Stimulated activated naive CD8-positive, alpha-beta T cell treated with anti-CD3 and anti-CD28 coated beads, Interleukin-15, amount 100 ng/mL, for 72 hours (primary cell): Measurements from ENCODE around the gene MKX.
A peak's percentile ranks its signal among the peaks of the same experiment; 100 is the strongest.

Experiments used
- ATAC-seq: fragments of 150-1000 bp; cut with Tn5 transposase; 2 replicates; pipeline ENCODE4 v1.10.0; 2021; ENCODE audit warnings: mild to moderate bottlenecking, moderate library complexity
- DNase-seq, 2 donors: peaks; one replicate each; pipeline ENCODE4 v3.0.0; 2021 to 2022
- H3K27ac Mint-ChIP-seq, 2 donors: one replicate each; pipeline ENCODE4 v1.8.0; 2022; ENCODE audit warnings: mild to moderate bottlenecking in 2 of 2, mixed read lengths in 2 of 2, moderate library complexity in 2 of 2
- H3K27me3 Mint-ChIP-seq: one replicate; pipeline ENCODE4 v1.8.0; 2022; ENCODE audit warnings: mixed read lengths
- H3K4me1 Mint-ChIP-seq: one replicate; pipeline ENCODE4 v1.8.0; 2022; ENCODE audit warnings: mild to moderate bottlenecking, mixed read lengths
- H3K4me3 Mint-ChIP-seq, 2 donors: one replicate each; pipeline ENCODE4 v1.8.0; 2022; ENCODE audit warnings: mild to moderate bottlenecking in 2 of 2, mixed read lengths in 2 of 2, moderate library complexity in 1 of 2
- H3K9me3 Mint-ChIP-seq, 2 donors: one replicate each; pipeline ENCODE4 v1.8.0; 2022; ENCODE audit warnings: mixed read lengths in 2 of 2

The MKX gene

GRCh38 chr10:27745732-27746396 lies at the start of gene MKX:
TSS of gene MKX (minus strand) at chr10:27745819. CDS start at chr10:27743415, 2,404 bp downstream.
- peaks cover 81% of the 10 kb centered on the region for H3K27me3 Mint-ChIP-seq

GRCh38 chr10:27794157-27794556 lies 48.5 kb upstream of the MKX start:
- DNase-seq (no peak), ATAC-seq (no peak)
- H3K4me3 Mint-ChIP-seq, result no peak overlapping the region
- H3K9me3 Mint-ChIP-seq, result peaks cover 0 to 7% of the 10 kb centered on the region in 2 donors
- H3K27ac Mint-ChIP-seq, result no peak overlapping the region
- peaks cover 37% of the 10 kb centered on the region for H3K27me3 Mint-ChIP-seq
- H3K4me1 Mint-ChIP-seq, result no peaks in the 10 kb centered on the region

More at GRCh38 chr10:27745732-27746396, at the start of gene MKX:
- Mint-ChIP-seq H3K27ac (peak within 1 kb of the TSS in 1 of 2 donors; percentile 95), H3K4me1 (peaks cover 50% of the 10 kb centered on the region), H3K9me3 (no peaks in the 10 kb centered on the region), H3K4me3 (peak within 1 kb of the TSS; percentile 85 to 91)
- DNase-seq (peak; percentile 39 to 42), ATAC-seq (no peak)

GRCh38 chr10:27792216-27792615 lies 46.6 kb upstream of the MKX start:
- no peak overlapping the region for H3K4me3 Mint-ChIP-seq
- H3K27me3 Mint-ChIP-seq, result peaks cover 36% of the 10 kb centered on the region

GRCh38 chr10:27784272-27784671 lies 38.7 kb upstream of the MKX start:
- peaks cover 40% of the 10 kb centered on the region for H3K27me3 Mint-ChIP-seq
- H3K27ac Mint-ChIP-seq, result no peak overlapping the region
- H3K4me1 Mint-ChIP-seq, result peaks cover 5% of the 10 kb centered on the region
- H3K4me3 Mint-ChIP-seq, result no peak overlapping the region
- peaks cover 9% of the 10 kb centered on the region in 2 donors for H3K9me3 Mint-ChIP-seq
- no peak for DNase-seq
- no peak for ATAC-seq

More at GRCh38 chr10:27792216-27792615, 46.6 kb upstream of the MKX start:
- no peaks in the 10 kb centered on the region for H3K4me1 Mint-ChIP-seq
- H3K27ac Mint-ChIP-seq, result no peak overlapping the region
- ATAC-seq (no peak), DNase-seq (no peak)
- peaks cover 0 to 7% of the 10 kb centered on the region in 2 donors for H3K9me3 Mint-ChIP-seq

GRCh38 chr10:27783660-27784059 lies 38.0 kb upstream of the MKX start:
- Mint-ChIP-seq H3K4me1 (peaks cover 5% of the 10 kb centered on the region), H3K27me3 (peaks cover 39% of the 10 kb centered on the region), H3K27ac (no peak overlapping the region), H3K9me3 (peaks cover 9% of the 10 kb centered on the region in 2 donors), H3K4me3 (no peak overlapping the region)
- peak; percentile 94 for ATAC-seq
- peak; percentile 37 to 41 for DNase-seq

GRCh38 chr10:27779462-27780015 lies 33.9 kb upstream of the MKX start:
- Mint-ChIP-seq H3K4me1 (no peaks in the 10 kb centered on the region), H3K27ac (no peak overlapping the region), H3K4me3 (no peak overlapping the region), H3K27me3 (peaks cover 70% of the 10 kb centered on the region), H3K9me3 (peaks cover 9% of the 10 kb centered on the region in 2 donors)
- ATAC-seq (no peak), DNase-seq (no peak)

- Mint-ChIP-seq H3K27ac (no peak overlapping the region), H3K27me3 (peaks cover 70% of the 10 kb centered on the region), H3K4me1 (peaks cover 14% of the 10 kb centered on the region), H3K9me3 (no peaks in the 10 kb centered on the region), H3K4me3 (no peak overlapping the region)
- ATAC-seq (no peak), DNase-seq (no peak)
Measured at GRCh38 chr10:27774831-27775230, 29.2 kb upstream of the MKX start.

- DNase-seq, result peak; percentile 57 to 84
- peaks cover 83% of the 10 kb centered on the region for H3K27me3 Mint-ChIP-seq
- no peak overlapping the region for H3K27ac Mint-ChIP-seq
- ATAC-seq, result peak; percentile 99
- H3K9me3 Mint-ChIP-seq, result no peaks in the 10 kb centered on the region
- peaks cover 14% of the 10 kb centered on the region for H3K4me1 Mint-ChIP-seq
- H3K4me3 Mint-ChIP-seq, result no peak overlapping the region
Measured at GRCh38 chr10:27771231-27771630, 25.6 kb upstream of the MKX start.

- Mint-ChIP-seq H3K9me3 (no peaks in the 10 kb centered on the region), H3K27ac (no peak overlapping the region), H3K4me1 (peaks cover 14% of the 10 kb centered on the region), H3K27me3 (peaks cover 79% of the 10 kb centered on the region), H3K4me3 (no peak overlapping the region)
- ATAC-seq, result no peak
- no peak for DNase-seq
Measured at GRCh38 chr10:27770181-27770580, 24.6 kb upstream of the MKX start.

- Mint-ChIP-seq H3K27me3 (peaks cover 34% of the 10 kb centered on the region), H3K27ac (no peak overlapping the region), H3K4me3 (no peak overlapping the region), H3K9me3 (no peaks in the 10 kb centered on the region), H3K4me1 (no peaks in the 10 kb centered on the region)
- no peak for ATAC-seq
- no peak for DNase-seq
Measured at GRCh38 chr10:27760867-27761266, 15.2 kb upstream of the MKX start.

- ATAC-seq, result no peak
- peaks cover 35% of the 10 kb centered on the region for H3K27me3 Mint-ChIP-seq
- no peaks in the 10 kb centered on the region for H3K4me1 Mint-ChIP-seq
- H3K4me3 Mint-ChIP-seq, result no peak overlapping the region
- no peaks in the 10 kb centered on the region for H3K9me3 Mint-ChIP-seq
- DNase-seq, result no peak
- H3K27ac Mint-ChIP-seq, result no peak overlapping the region
Measured at GRCh38 chr10:27759483-27760272, 14.1 kb upstream of the MKX start.

GRCh38 chr10:27752673-27753237 lies 7.1 kb upstream of the MKX start:
- no peak for DNase-seq
- no peaks in the 10 kb centered on the region for H3K4me1 Mint-ChIP-seq
- no peaks in the 10 kb centered on the region for H3K9me3 Mint-ChIP-seq
- H3K27ac Mint-ChIP-seq, result no peak overlapping the region
- peaks cover 71% of the 10 kb centered on the region for H3K27me3 Mint-ChIP-seq
- ATAC-seq, result no peak
- no peak overlapping the region for H3K4me3 Mint-ChIP-seq

GRCh38 chr10:27748601-27749000 lies 3.0 kb upstream of the MKX start:
- ATAC-seq (no peak), DNase-seq (no peak)
- no peaks in the 10 kb centered on the region for H3K9me3 Mint-ChIP-seq
- no peak overlapping the region for H3K4me3 Mint-ChIP-seq
- no peak overlapping the region for H3K27ac Mint-ChIP-seq
- H3K27me3 Mint-ChIP-seq, result peaks cover 92% of the 10 kb centered on the region
- H3K4me1 Mint-ChIP-seq, result peaks cover 37% of the 10 kb centered on the region

- peak overlapping the region; percentile 81 to 91 for H3K4me3 Mint-ChIP-seq
- H3K27me3 Mint-ChIP-seq, result peaks cover 82% of the 10 kb centered on the region
- no peaks in the 10 kb centered on the region for H3K9me3 Mint-ChIP-seq
- peaks cover 39% of the 10 kb centered on the region for H3K4me1 Mint-ChIP-seq
- no peak overlapping the region for H3K27ac Mint-ChIP-seq
- no peak for DNase-seq
- no peak for ATAC-seq
Measured at GRCh38 chr10:27747096-27747451, 1.5 kb upstream of the MKX start.

- Mint-ChIP-seq H3K9me3 (no peaks in the 10 kb centered on the region), H3K27ac (no peak overlapping the region), H3K4me1 (peaks cover 43% of the 10 kb centered on the region), H3K4me3 (peak overlapping the region; percentile 81 to 91), H3K27me3 (peaks cover 81% of the 10 kb centered on the region)
- DNase-seq, result peak; percentile 17 to 54
- peak; percentile 10 for ATAC-seq
Measured at GRCh38 chr10:27746397-27747095, 927 bp upstream of the MKX start.
